AG09319 (cell line): ENCODE measurements around the gene BAIAP3.

Experiments
- DNase-seq: peaks from one replicate; pipeline ENCODE4 v3.0.0-alpha.2; 2010; ENCODE audit warnings: low read depth; ENCODE audit errors: extremely low read depth
- CTCF ChIP-seq: IDR thresholded peaks from 2 replicates; pipeline ENCODE4 v1.5.1; 2011; ENCODE audit warnings: low read depth, mild to moderate bottlenecking, inconsistent platforms, low read length, moderate library complexity

The BAIAP3 gene

GRCh38 chr16:1398351-1398750, 64.9 kb downstream of the BAIAP3 start:
- TF ChIP-seq CTCF, result no peak
- no peak for DNase-seq
